Parathyroid adenoma (tissue), 2 donors: Measurements from ENCODE around the gene DACH2.

Experiments
- H2AFZ ChIP-seq: fragments of 300-600 bp; sonication (generic); one replicate; pipeline ENCODE4 v1.7.0; 2017; ENCODE audit warnings: antibody characterized with exemption, mild to moderate bottlenecking
- H3K27ac ChIP-seq: fragments of 300-600 bp; sonication (generic); one replicate; pipeline ENCODE4 v1.7.0; 2017
- H3K27me3 ChIP-seq: fragments of 300-600 bp; sonication (generic); one replicate; pipeline ENCODE4 v1.7.0; 2017; ENCODE audit warnings: low read length; ENCODE audit not compliant: control insufficient read depth, insufficient read depth
- H3K36me3 ChIP-seq: fragments of 300-600 bp; sonication (generic); one replicate; pipeline ENCODE4 v1.7.0; 2017; ENCODE audit warnings: low read length; ENCODE audit not compliant: control insufficient read depth, insufficient read depth
- H3K4me1 ChIP-seq: fragments of 300-600 bp; sonication (generic); one replicate; pipeline ENCODE4 v1.7.0; 2017; ENCODE audit warnings: control low read depth
- H3K4me2 ChIP-seq: fragments of 300-600 bp; sonication (generic); one replicate; pipeline ENCODE4 v1.7.0; 2017; ENCODE audit warnings: low read length
- H3K4me3 ChIP-seq: fragments of 300-600 bp; sonication (generic); one replicate; pipeline ENCODE4 v1.7.0; 2017; ENCODE audit warnings: low read depth, low read length
- H3K79me2 ChIP-seq: fragments of 300-600 bp; sonication (generic); one replicate; pipeline ENCODE4 v1.7.0; 2017; ENCODE audit warnings: control low read depth
- H3K9ac ChIP-seq: fragments of 300-600 bp; sonication (generic); one replicate; pipeline ENCODE4 v1.7.0; 2017; ENCODE audit warnings: mild to moderate bottlenecking
- H3K9me3 ChIP-seq: fragments of 300-600 bp; sonication (generic); one replicate; pipeline ENCODE4 v1.7.0; 2017; ENCODE audit warnings: low read length; ENCODE audit not compliant: control insufficient read depth
- TF ChIP-seq, protein P1 (sequence below): fragments of 300-600 bp; sonication (generic); IDR thresholded peaks from one replicate; pipeline ENCODE4 v1.7.0; 2017; ENCODE audit warnings: antibody characterized with exemption, mild to moderate bottlenecking
- donor health status: primary hyperparathyroidism.

Gene DACH2

DNA sequence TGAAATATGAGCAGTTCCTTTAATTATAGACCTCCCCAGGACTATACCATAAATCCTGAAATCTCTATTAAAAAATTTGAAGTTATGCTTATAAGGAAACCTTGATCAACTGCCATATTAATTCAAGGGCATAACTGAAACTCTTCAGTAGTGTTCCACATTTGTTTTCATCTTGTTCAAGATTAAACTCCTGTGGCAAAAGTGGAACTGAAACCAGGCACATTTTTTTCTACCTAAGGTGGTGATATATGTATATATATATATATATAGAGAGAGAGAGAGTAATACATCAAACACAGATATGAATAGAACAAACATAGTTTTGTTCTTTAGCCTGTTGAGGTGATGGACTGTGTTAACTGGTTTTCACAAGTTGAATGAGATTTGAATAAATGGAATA lies 287.9 kb downstream of the DACH2 start:
- Histone ChIP-seq H3K27me3 (no peaks in the 10 kb centered on the region), H3K36me3 (no peaks in the 10 kb centered on the region), H3K9ac (no peak overlapping the region), H2AFZ (no peak overlapping the region), H3K4me1 (no peaks in the 10 kb centered on the region), H3K9me3 (no peaks in the 10 kb centered on the region), H3K4me3 (no peak overlapping the region), H3K79me2 (no peaks in the 10 kb centered on the region), H3K4me2 (no peak overlapping the region), H3K27ac (no peak overlapping the region)
- TF ChIP-seq, protein P1, sequence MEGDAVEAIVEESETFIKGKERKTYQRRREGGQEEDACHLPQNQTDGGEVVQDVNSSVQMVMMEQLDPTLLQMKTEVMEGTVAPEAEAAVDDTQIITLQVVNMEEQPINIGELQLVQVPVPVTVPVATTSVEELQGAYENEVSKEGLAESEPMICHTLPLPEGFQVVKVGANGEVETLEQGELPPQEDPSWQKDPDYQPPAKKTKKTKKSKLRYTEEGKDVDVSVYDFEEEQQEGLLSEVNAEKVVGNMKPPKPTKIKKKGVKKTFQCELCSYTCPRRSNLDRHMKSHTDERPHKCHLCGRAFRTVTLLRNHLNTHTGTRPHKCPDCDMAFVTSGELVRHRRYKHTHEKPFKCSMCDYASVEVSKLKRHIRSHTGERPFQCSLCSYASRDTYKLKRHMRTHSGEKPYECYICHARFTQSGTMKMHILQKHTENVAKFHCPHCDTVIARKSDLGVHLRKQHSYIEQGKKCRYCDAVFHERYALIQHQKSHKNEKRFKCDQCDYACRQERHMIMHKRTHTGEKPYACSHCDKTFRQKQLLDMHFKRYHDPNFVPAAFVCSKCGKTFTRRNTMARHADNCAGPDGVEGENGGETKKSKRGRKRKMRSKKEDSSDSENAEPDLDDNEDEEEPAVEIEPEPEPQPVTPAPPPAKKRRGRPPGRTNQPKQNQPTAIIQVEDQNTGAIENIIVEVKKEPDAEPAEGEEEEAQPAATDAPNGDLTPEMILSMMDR, result no peak

GRCh38 chrX:86455495-86455894 lies 307.2 kb downstream of the DACH2 start:
- Histone ChIP-seq H3K4me1 (no peaks in the 10 kb centered on the region), H3K36me3 (no peaks in the 10 kb centered on the region), H3K9me3 (no peaks in the 10 kb centered on the region), H3K4me3 (no peak overlapping the region), H3K4me2 (no peak overlapping the region), H3K9ac (no peak overlapping the region), H3K79me2 (no peaks in the 10 kb centered on the region), H2AFZ (no peak overlapping the region), H3K27me3 (no peaks in the 10 kb centered on the region), H3K27ac (no peak overlapping the region)
- TF ChIP-seq, protein P1, result no peak

- H3K4me3 ChIP-seq, result no peak overlapping the region
- H3K79me2 ChIP-seq, result no peaks in the 10 kb centered on the region
- H3K9me3 ChIP-seq, result no peaks in the 10 kb centered on the region
- no peaks in the 10 kb centered on the region for H3K36me3 ChIP-seq
- H3K9ac ChIP-seq, result no peak overlapping the region
- no peak overlapping the region for H3K27ac ChIP-seq
- H3K4me2 ChIP-seq, result no peak overlapping the region
- H2AFZ ChIP-seq, result no peak overlapping the region
- no peaks in the 10 kb centered on the region for H3K4me1 ChIP-seq
- H3K27me3 ChIP-seq, result no peaks in the 10 kb centered on the region
- TF ChIP-seq, protein P1, result no peak
Measured at GRCh38 chrX:86460760-86461159, 312.5 kb downstream of the DACH2 start.

GRCh38 chrX:86504297-86504696 lies 356.0 kb downstream of the DACH2 start:
- Histone ChIP-seq H3K27me3 (no peaks in the 10 kb centered on the region), H3K9me3 (no peaks in the 10 kb centered on the region), H3K4me3 (no peak overlapping the region)

DNA sequence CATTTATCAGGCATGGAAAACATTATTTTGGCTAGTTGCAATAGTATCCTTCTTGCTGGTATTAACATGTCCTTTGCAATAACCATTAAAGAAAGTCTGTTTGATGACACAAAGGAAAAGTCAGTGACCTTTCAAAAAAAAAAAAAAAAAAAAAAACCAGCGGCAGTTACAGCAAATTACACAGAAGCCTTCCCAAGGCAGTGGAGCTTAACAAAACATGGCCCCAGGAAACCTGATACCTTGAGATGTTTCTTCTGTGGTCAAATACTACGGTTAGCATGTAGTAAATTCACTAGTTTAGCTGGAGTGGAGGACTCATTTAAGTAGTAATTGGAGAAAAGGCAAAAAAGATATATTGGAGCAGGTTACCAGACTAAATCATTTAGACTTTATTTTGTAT lies 359.1 kb downstream of the DACH2 start:
- no peak overlapping the region for H3K9ac ChIP-seq
- H3K9me3 ChIP-seq, result no peaks in the 10 kb centered on the region
- H2AFZ ChIP-seq, result no peak overlapping the region
- H3K36me3 ChIP-seq, result no peaks in the 10 kb centered on the region
- H3K4me2 ChIP-seq, result no peak overlapping the region
- H3K4me3 ChIP-seq, result no peak overlapping the region
- no peak overlapping the region for H3K27ac ChIP-seq
- no peaks in the 10 kb centered on the region for H3K79me2 ChIP-seq
- no peaks in the 10 kb centered on the region for H3K4me1 ChIP-seq
- H3K27me3 ChIP-seq, result no peaks in the 10 kb centered on the region
- TF ChIP-seq, protein P1, result no peak

More at GRCh38 chrX:86504297-86504696, 356.0 kb downstream of the DACH2 start:
- H3K4me2 ChIP-seq, result no peak overlapping the region
- no peak overlapping the region for H3K9ac ChIP-seq
- TF ChIP-seq, protein P1, result no peak
- no peak overlapping the region for H3K27ac ChIP-seq
- H3K36me3 ChIP-seq, result no peaks in the 10 kb centered on the region
- H3K4me1 ChIP-seq, result no peaks in the 10 kb centered on the region
- no peaks in the 10 kb centered on the region for H3K79me2 ChIP-seq
- no peak overlapping the region for H2AFZ ChIP-seq
